OCI-LY1 (cell line): ENCODE data around the gene TSPAN10.

Experiments used
- H2AFZ ChIP-seq: fragments of 200-600 bp; sonication (generic), shearing (Covaris generic); 2 replicates; pipeline ENCODE4 v1.6.0; 2014; ENCODE audit warnings: antibody characterized with exemption, mild to moderate bottlenecking, low read length
- H3F3A ChIP-seq: fragments of 200-600 bp; sonication (generic), shearing (Covaris generic); 2 replicates; pipeline ENCODE4 v1.6.0; 2014; ENCODE audit warnings: mild to moderate bottlenecking, antibody characterized with exemption, low read length, moderate library complexity; ENCODE audit not compliant: insufficient read depth
- H3K27ac ChIP-seq: fragments of 200-600 bp; sonication (generic); 2 replicates; pipeline ENCODE4 v1.5.1; 2014; ENCODE audit warnings: low read length, mixed run types, mild to moderate bottlenecking, low read depth; ENCODE audit not compliant: poor library complexity, severe bottlenecking
- H3K27me3 ChIP-seq: fragments of 200-600 bp; sonication (generic); 2 replicates; pipeline ENCODE4 v1.6.0; 2014; ENCODE audit warnings: antibody characterized with exemption, mild to moderate bottlenecking, low read length, moderate library complexity; ENCODE audit not compliant: insufficient read depth
- H3K36me3 ChIP-seq: fragments of 200-600 bp; sonication (generic); 2 replicates; pipeline ENCODE4 v1.6.1; 2014; ENCODE audit warnings: mild to moderate bottlenecking, antibody characterized with exemption, low read length, moderate library complexity, mixed read lengths; ENCODE audit not compliant: insufficient read depth
- H3K4me1 ChIP-seq: fragments of 200-600 bp; sonication (generic); 2 replicates; pipeline ENCODE4 v1.5.1; 2014; ENCODE audit warnings: mild to moderate bottlenecking, low read length, moderate library complexity; ENCODE audit not compliant: insufficient read depth, severe bottlenecking
- H3K4me2 ChIP-seq: fragments of 200-600 bp; sonication (generic), shearing (Covaris generic); 2 replicates; pipeline ENCODE4 v1.6.1; 2014; ENCODE audit warnings: low read length
- H3K4me3 ChIP-seq: fragments of 200-600 bp; sonication (generic); 2 replicates; pipeline ENCODE4 v1.5.1; 2014; ENCODE audit warnings: low read length, low read depth, mild to moderate bottlenecking, mixed read lengths; ENCODE audit not compliant: poor library complexity, severe bottlenecking
- H3K79me2 ChIP-seq: fragments of 200-600 bp; shearing (Covaris generic); 2 replicates; pipeline ENCODE4 v1.6.1; 2016; ENCODE audit warnings: mixed run types, low read length, mixed read lengths; ENCODE audit not compliant: insufficient read depth
- H3K9ac ChIP-seq: fragments of 200-600 bp; sonication (generic), shearing (Covaris generic); 2 replicates; pipeline ENCODE4 v1.6.1; 2014; ENCODE audit warnings: mild to moderate bottlenecking, low read length, mixed read lengths
- H3K9me2 ChIP-seq: fragments of 200-600 bp; sonication (generic), shearing (Covaris generic); 2 replicates; pipeline ENCODE4 v1.6.1; 2014; ENCODE audit warnings: low read depth, mild to moderate bottlenecking, low read length, mixed read lengths
- H3K9me3 ChIP-seq: fragments of 200-600 bp; shearing (Covaris generic); 2 replicates; pipeline ENCODE4 v1.6.1; 2014; ENCODE audit warnings: low read length, mixed read lengths
- H4K20me1 ChIP-seq: fragments of 200-600 bp; sonication (generic), shearing (Covaris generic); 2 replicates; pipeline ENCODE4 v1.6.0; 2016; ENCODE audit warnings: mild to moderate bottlenecking, low read length; ENCODE audit not compliant: insufficient read depth
- CTCF ChIP-seq: fragments of 200-600 bp; sonication (generic), shearing (Covaris generic); IDR thresholded peaks from 2 replicates; pipeline ENCODE4 v1.5.1; 2017; ENCODE audit warnings: mild to moderate bottlenecking, antibody characterized with exemption, low read length, moderate library complexity, mixed read lengths
- EZH2 ChIP-seq: fragments of 200-600 bp; sonication (generic), shearing (Covaris generic); IDR thresholded peaks from 2 replicates; pipeline ENCODE4 v1.8.0; 2017; ENCODE audit warnings: borderline replicate concordance, mixed run types, mild to moderate bottlenecking, antibody characterized with exemption, low read length, moderate library complexity, mixed read lengths

Gene TSPAN10

GRCh38 chr17:81666092-81666341 lies 29.0 kb downstream of the TSPAN10 start:
- peak overlapping the region; percentile 29 for H3K27ac ChIP-seq
- H3K4me1 ChIP-seq: peaks cover 24% of the 10 kb centered on the region
- no peak overlapping the region for H2AFZ ChIP-seq

GRCh38 chr17:81666342-81667191 lies 29.6 kb downstream of the TSPAN10 start, which contains the start of the genes CCDC137 and OXLD1:
Gene CCDC137 (plus strand): TSS chr17:81666737. CDS start chr17:81666767, 30 bp downstream.
Gene OXLD1 (minus strand): TSS chr17:81666605. CDS start chr17:81666577, 28 bp downstream.
- H3K79me2 ChIP-seq: no peaks in the 10 kb centered on the region; the same call in 1 of the 2 replicates
- no peaks in the 10 kb centered on the region for H3K9me3 ChIP-seq
- peak within 1 kb of the TSS; percentile 82 for H3K4me3 ChIP-seq
- H3K9me2 ChIP-seq: no peaks in the 10 kb centered on the region
- H3K27me3 ChIP-seq: no peaks in the 10 kb centered on the region
- peaks cover 52% of the 10 kb centered on the region for H3K36me3 ChIP-seq
- no peaks in the 10 kb centered on the region for H3F3A ChIP-seq
- H4K20me1 ChIP-seq: no peaks in the 10 kb centered on the region
- H3K9ac ChIP-seq: peak within 1 kb of the TSS; percentile 94
- no peak for TF ChIP-seq EZH2
- no peak within 1 kb of the TSS for H2AFZ ChIP-seq
- H3K4me2 ChIP-seq: peak within 1 kb of the TSS; percentile 93
- H3K4me1 ChIP-seq: peaks cover 24% of the 10 kb centered on the region
- H3K27ac ChIP-seq: peak within 1 kb of the TSS; percentile 47

More at GRCh38 chr17:81666092-81666341, 29.0 kb downstream of the TSPAN10 start:
- Histone ChIP-seq H3K9me2 (no peaks in the 10 kb centered on the region), H3K4me2 (peak overlapping the region; percentile 85), H3K9me3 (no peaks in the 10 kb centered on the region), H3K36me3 (peaks cover 46% of the 10 kb centered on the region), H3K79me2 (no peaks in the 10 kb centered on the region; the same call in 1 of the 2 replicates), H3K9ac (peak overlapping the region; percentile 94), H3F3A (no peaks in the 10 kb centered on the region), H3K27me3 (no peaks in the 10 kb centered on the region), H4K20me1 (no peaks in the 10 kb centered on the region), H3K4me3 (peak overlapping the region; percentile 82)
- TF ChIP-seq EZH2 (no peak), CTCF (no peak)

- peak overlapping the region; percentile 49; the same call in 1 of the 2 replicates for H3K9ac ChIP-seq
Observed at GRCh38 chr17:81667754-81668153, 30.8 kb downstream of the TSPAN10 start.

More at GRCh38 chr17:81667754-81668153, 30.8 kb downstream of the TSPAN10 start:
- no peaks in the 10 kb centered on the region for H3K27me3 ChIP-seq
- no peaks in the 10 kb centered on the region for H4K20me1 ChIP-seq
- H3K9me3 ChIP-seq: no peaks in the 10 kb centered on the region
- no peaks in the 10 kb centered on the region for H3F3A ChIP-seq
- TF ChIP-seq CTCF (peak; percentile 58), EZH2 (no peak)
- H3K27ac ChIP-seq: peak overlapping the region; percentile 38
- H2AFZ ChIP-seq: no peak overlapping the region
- peaks cover 64% of the 10 kb centered on the region for H3K36me3 ChIP-seq
- no peaks in the 10 kb centered on the region for H3K9me2 ChIP-seq
- peak overlapping the region; percentile 82 for H3K4me3 ChIP-seq
- peak overlapping the region; percentile 93 for H3K4me2 ChIP-seq
- H3K4me1 ChIP-seq: peaks cover 24% of the 10 kb centered on the region
- no peaks in the 10 kb centered on the region; the same call in 1 of the 2 replicates for H3K79me2 ChIP-seq
